ENCODE results near the gene P2RX4. TPM values are rescaled to one million over a fixed set of nuclear protein-coding genes. Genes with fewer than 3 reads are reported as not detected.

Gene P2RX4
- total RNA-seq, 1 experiment from 2014 or later: 21.0 TPM

DNA sequence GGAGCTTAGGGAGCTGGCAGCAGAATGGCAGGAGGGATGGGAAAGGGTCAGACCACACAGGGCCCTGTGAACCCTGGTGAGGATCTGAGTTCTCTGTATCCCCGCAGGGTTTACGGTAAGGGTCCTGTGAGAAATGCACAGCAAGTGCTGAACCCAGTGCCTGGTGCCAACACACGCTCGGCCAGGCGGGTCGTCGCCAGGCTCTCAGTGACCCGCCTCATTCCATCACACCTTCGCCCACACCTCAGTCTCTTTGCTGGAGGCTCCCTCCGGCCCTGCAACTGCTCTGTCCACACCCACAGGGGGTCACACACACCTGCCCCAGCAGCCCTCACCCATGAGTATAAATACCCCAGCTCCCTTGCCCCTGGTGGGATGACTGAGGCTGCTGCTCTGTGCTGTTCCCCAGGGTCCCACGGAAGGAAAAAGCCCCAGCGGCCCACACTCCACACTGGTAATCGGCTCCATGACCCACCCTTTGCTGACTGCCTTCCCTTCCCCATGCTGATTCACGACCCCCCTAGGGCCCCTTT, 63.5 kb downstream of the P2RX4 start:
- DNase-seq: no peak
- ChIA-PET POLR2A (ENCODE audit: unreplicated experiment) (no interaction called here), CTCF (no interaction called here)
- TF ChIP-seq, protein P1, sequence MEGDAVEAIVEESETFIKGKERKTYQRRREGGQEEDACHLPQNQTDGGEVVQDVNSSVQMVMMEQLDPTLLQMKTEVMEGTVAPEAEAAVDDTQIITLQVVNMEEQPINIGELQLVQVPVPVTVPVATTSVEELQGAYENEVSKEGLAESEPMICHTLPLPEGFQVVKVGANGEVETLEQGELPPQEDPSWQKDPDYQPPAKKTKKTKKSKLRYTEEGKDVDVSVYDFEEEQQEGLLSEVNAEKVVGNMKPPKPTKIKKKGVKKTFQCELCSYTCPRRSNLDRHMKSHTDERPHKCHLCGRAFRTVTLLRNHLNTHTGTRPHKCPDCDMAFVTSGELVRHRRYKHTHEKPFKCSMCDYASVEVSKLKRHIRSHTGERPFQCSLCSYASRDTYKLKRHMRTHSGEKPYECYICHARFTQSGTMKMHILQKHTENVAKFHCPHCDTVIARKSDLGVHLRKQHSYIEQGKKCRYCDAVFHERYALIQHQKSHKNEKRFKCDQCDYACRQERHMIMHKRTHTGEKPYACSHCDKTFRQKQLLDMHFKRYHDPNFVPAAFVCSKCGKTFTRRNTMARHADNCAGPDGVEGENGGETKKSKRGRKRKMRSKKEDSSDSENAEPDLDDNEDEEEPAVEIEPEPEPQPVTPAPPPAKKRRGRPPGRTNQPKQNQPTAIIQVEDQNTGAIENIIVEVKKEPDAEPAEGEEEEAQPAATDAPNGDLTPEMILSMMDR (conservative IDR thresholded peaks at IDR 0.05): no peak
- no peak for TF ChIP-seq EZH2 (IDR thresholded peaks at IDR 0.05; ENCODE audit: low read depth)
- Histone ChIP-seq H3K4me3 (no peak overlapping the region), H3K27me3 (ENCODE audit: insufficient read depth, low read depth) (no peaks in the 10 kb centered on the region), H3K79me2 (ENCODE audit: low read depth) (peaks cover 4% of the 10 kb centered on the region; the same call in 1 of the 2 replicates), H3K36me3 (ENCODE audit: low read depth) (no peaks in the 10 kb centered on the region), H4K20me1 (ENCODE audit: insufficient read depth) (no peaks in the 10 kb centered on the region), H3F3A (ENCODE audit: insufficient read depth, low read depth) (peaks cover 14% of the 10 kb centered on the region), H3K27ac (no peak overlapping the region), H3K9me3 (ENCODE audit: insufficient read depth, low read depth) (no peaks in the 10 kb centered on the region), H2AFZ (no peak overlapping the region), H3K4me1 (replicated peaks; ENCODE audit: insufficient read depth) (peaks cover 12% of the 10 kb centered on the region), H3K4me2 (no peak overlapping the region), H3K9me2 (ENCODE audit: insufficient read depth) (no peaks in the 10 kb centered on the region)
- intact Hi-C loops (cut with micrococcal nuclease; ENCODE audit: unreplicated experiment): no loop called here
- no TSS peak for BruUV-seq (replicated peaks)

DNA sequence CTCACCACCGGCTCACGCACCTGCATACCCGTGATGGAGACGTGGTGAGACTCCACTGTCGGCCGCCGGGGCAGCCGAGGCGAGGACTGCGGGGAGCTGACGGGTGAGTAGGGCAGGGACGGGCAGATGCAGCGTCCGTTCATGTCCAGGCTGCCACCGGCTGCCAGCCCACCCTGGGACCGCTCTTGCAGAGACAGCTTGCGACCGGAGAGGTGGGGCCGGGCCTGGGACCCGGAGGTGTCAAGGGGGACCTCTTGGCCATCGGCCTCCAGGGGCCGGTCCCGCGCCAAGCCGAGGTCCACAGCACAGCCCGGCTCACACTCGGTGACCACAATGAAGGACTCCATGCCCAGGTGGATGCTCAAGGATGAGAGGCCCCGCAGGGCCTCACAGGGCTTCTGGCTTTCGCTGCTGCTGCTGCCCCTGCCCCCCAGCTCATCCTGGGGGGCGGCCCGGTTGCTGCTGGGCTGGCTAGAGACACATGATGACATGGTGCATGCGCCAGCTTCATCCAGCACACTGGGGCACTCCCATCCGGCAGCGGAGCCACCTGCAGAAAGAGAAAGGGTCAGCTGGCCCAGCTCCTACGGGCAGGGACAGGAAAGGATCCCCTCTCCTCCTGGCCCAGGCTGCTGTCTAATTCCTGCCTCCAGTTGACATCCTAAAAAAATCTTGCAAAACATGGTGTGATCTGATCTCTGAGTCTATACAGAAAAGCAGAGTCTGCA, 64.3 kb downstream of the P2RX4 start:
- no peak overlapping the region for H3K27ac ChIP-seq
- no peaks in the 10 kb centered on the region for H4K20me1 ChIP-seq (ENCODE audit: insufficient read depth)
- no TSS peak for BruUV-seq (replicated peaks)
- H3K36me3 ChIP-seq (ENCODE audit: low read depth): no peaks in the 10 kb centered on the region
- H3K4me3 ChIP-seq: no peak overlapping the region
- H2AFZ ChIP-seq: no peak overlapping the region
- no peaks in the 10 kb centered on the region for H3K27me3 ChIP-seq (ENCODE audit: insufficient read depth, low read depth)
- DNase-seq: no peak
- peaks cover 14% of the 10 kb centered on the region for H3F3A ChIP-seq (ENCODE audit: insufficient read depth, low read depth)
- H3K9me3 ChIP-seq (ENCODE audit: insufficient read depth, low read depth): no peaks in the 10 kb centered on the region
- CTCF ChIA-PET: no interaction called here
- intact Hi-C loops (cut with micrococcal nuclease; ENCODE audit: unreplicated experiment): no loop called here
- POLR2A ChIA-PET (ENCODE audit: unreplicated experiment): no interaction called here
- peaks cover 4% of the 10 kb centered on the region; the same call in 1 of the 2 replicates for H3K79me2 ChIP-seq (ENCODE audit: low read depth)
- no peaks in the 10 kb centered on the region for H3K9me2 ChIP-seq (ENCODE audit: insufficient read depth)
- TF ChIP-seq EZH2 (IDR thresholded peaks at IDR 0.05; ENCODE audit: low read depth): no peak
- TF ChIP-seq, protein P1 (conservative IDR thresholded peaks at IDR 0.05): no peak
- H3K4me1 ChIP-seq (replicated peaks; ENCODE audit: insufficient read depth): peaks cover 12% of the 10 kb centered on the region
- no peak overlapping the region for H3K4me2 ChIP-seq

DNA sequence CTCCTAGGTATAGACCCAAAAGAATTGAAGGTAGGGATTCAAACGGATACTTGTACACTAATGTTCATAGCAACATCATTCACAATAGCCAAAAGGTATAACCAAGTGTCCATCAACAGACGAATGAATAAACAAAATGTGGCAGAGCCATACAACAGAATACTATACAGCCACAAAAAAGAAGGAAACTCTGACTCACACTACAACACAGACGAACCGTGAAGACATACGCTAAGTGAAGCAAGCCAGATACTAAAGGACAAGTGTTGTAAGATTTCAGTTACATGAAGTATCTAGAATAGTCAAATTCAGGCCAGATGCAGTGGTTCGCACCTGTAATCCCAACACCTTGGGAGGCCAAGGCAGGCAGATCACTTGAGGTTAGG, 67.4 kb downstream of the P2RX4 start:
- Histone ChIP-seq H3K9me2 (ENCODE audit: insufficient read depth) (no peaks in the 10 kb centered on the region), H3K79me2 (ENCODE audit: low read depth) (peaks cover 4% of the 10 kb centered on the region; the same call in 1 of the 2 replicates), H3K4me3 (no peak overlapping the region), H3K9me3 (ENCODE audit: insufficient read depth, low read depth) (no peaks in the 10 kb centered on the region), H3K4me2 (0 out of 2 replicates have a peak overlapping the region, but pooled peaks have one; percentile 3), H3F3A (ENCODE audit: insufficient read depth, low read depth) (peaks cover 10% of the 10 kb centered on the region), H2AFZ (no peak overlapping the region), H3K36me3 (ENCODE audit: low read depth) (no peaks in the 10 kb centered on the region), H3K27me3 (ENCODE audit: insufficient read depth, low read depth) (no peaks in the 10 kb centered on the region), H3K27ac (peak overlapping the region; percentile 66), H4K20me1 (ENCODE audit: insufficient read depth) (no peaks in the 10 kb centered on the region), H3K4me1 (replicated peaks; ENCODE audit: insufficient read depth) (peaks cover 12% of the 10 kb centered on the region)
- DNase-seq: no peak
- POLR2A ChIA-PET (ENCODE audit: unreplicated experiment): interaction anchor here (0.6 kb wide), 1 partner anchor 121 kb away, joined by 13 read pairs; no protein-coding TSS in a partner anchor
- intact Hi-C loops (cut with micrococcal nuclease; ENCODE audit: unreplicated experiment): no loop called here
- TF ChIP-seq, protein P1 (conservative IDR thresholded peaks at IDR 0.05): no peak
- TF ChIP-seq EZH2 (IDR thresholded peaks at IDR 0.05; ENCODE audit: low read depth): no peak
- BruUV-seq (replicated peaks): no TSS peak
- CTCF ChIA-PET: no interaction called here

Measured in PC-9 (cell line).